Measurements from ENCODE around the gene FGF19. TPM values are rescaled to one million over a fixed set of nuclear protein-coding genes. Genes with fewer than 3 reads are reported as not detected.
A peak's percentile ranks its signal among the peaks of the same experiment; 100 is the strongest.

Gene FGF19
- 0.21 and 0.34 TPM in 2 replicates for total RNA-seq
- long read RNA-seq = 0 reads

- Mint-ChIP-seq H3K27me3 (ENCODE audit: low read depth) (peaks cover 85% of the 10 kb centered on the region), H3K4me3 (peak within 1 kb of the TSS; percentile 75), H3K4me1 (peaks cover 25% of the 10 kb centered on the region), H3K9me3 (no peaks in the 10 kb centered on the region), H3K27ac (ENCODE audit: unreplicated experiment) (no peak within 1 kb of the TSS), H3K36me3 (ENCODE audit: low read depth) (no peaks in the 10 kb centered on the region)
- DNase-seq (ENCODE audit: low read depth, low spot score) = no peak
- no peak for TF ChIP-seq CTCF (conservative IDR thresholded peaks at IDR 0.05)
These were observed at the start of gene FGF19 for GRCh38 chr11:69703768-69704507. FGF19 (minus strand) TSS chr11:69704022; CDS start chr11:69703876, 146 bp downstream.

- DNase-seq (ENCODE audit: low read depth, low spot score) = no peak
- no peak for TF ChIP-seq CTCF (conservative IDR thresholded peaks at IDR 0.05)
- H3K36me3 Mint-ChIP-seq (ENCODE audit: low read depth) = peaks cover 3% of the 10 kb centered on the region
- H3K9me3 Mint-ChIP-seq = peaks cover 4% of the 10 kb centered on the region
- H3K27me3 Mint-ChIP-seq (ENCODE audit: low read depth) = no peaks in the 10 kb centered on the region
- H3K27ac Mint-ChIP-seq (ENCODE audit: unreplicated experiment) = peak overlapping the region; percentile 43
- H3K4me3 Mint-ChIP-seq = no peak overlapping the region
- peaks cover 6% of the 10 kb centered on the region for H3K4me1 Mint-ChIP-seq
These were observed 49.1 kb upstream of the FGF19 start for GRCh38 chr11:69752890-69753289.

GRCh38 chr11:69750875-69751597, 47.2 kb upstream of the FGF19 start:
- Mint-ChIP-seq H3K27me3 (ENCODE audit: low read depth) (no peaks in the 10 kb centered on the region), H3K9me3 (peaks cover 1% of the 10 kb centered on the region)

GRCh38 chr11:69750108-69750850, 46.5 kb upstream of the FGF19 start:
- Mint-ChIP-seq H3K4me1 (peaks cover 11% of the 10 kb centered on the region), H3K9me3 (no peaks in the 10 kb centered on the region), H3K4me3 (no peak overlapping the region), H3K27me3 (ENCODE audit: low read depth) (no peaks in the 10 kb centered on the region), H3K27ac (ENCODE audit: unreplicated experiment) (no peak overlapping the region), H3K36me3 (ENCODE audit: low read depth) (no peaks in the 10 kb centered on the region)
- DNase-seq (ENCODE audit: low read depth, low spot score) = no peak
- no peak for TF ChIP-seq CTCF (conservative IDR thresholded peaks at IDR 0.05)

More at GRCh38 chr11:69750875-69751597, 47.2 kb upstream of the FGF19 start:
- Mint-ChIP-seq H3K4me3 (no peak overlapping the region), H3K4me1 (peaks cover 7% of the 10 kb centered on the region), H3K36me3 (ENCODE audit: low read depth) (peaks cover under 1% of the 10 kb centered on the region), H3K27ac (ENCODE audit: unreplicated experiment) (no peak overlapping the region)
- no peak for DNase-seq (ENCODE audit: low read depth, low spot score)
- TF ChIP-seq CTCF (conservative IDR thresholded peaks at IDR 0.05) = no peak

GRCh38 chr11:69748637-69749036, 44.8 kb upstream of the FGF19 start:
- DNase-seq (ENCODE audit: low read depth, low spot score) = no peak
- Mint-ChIP-seq H3K36me3 (ENCODE audit: low read depth) (no peaks in the 10 kb centered on the region), H3K27ac (ENCODE audit: unreplicated experiment) (no peak overlapping the region), H3K4me1 (peaks cover 17% of the 10 kb centered on the region), H3K27me3 (ENCODE audit: low read depth) (no peaks in the 10 kb centered on the region), H3K4me3 (no peak overlapping the region), H3K9me3 (no peaks in the 10 kb centered on the region)
- no peak for TF ChIP-seq CTCF (conservative IDR thresholded peaks at IDR 0.05)
